Right atrium auricular region (tissue), 2 donors: Measurements from ENCODE around the gene NELL1. TPM values are rescaled to one million over a fixed set of nuclear protein-coding genes. Genes with fewer than 3 reads are reported as not detected.

ENCODE experiments used
- DNase-seq: peaks from one replicate; pipeline ENCODE4 v3.0.0-alpha.2; 2019; ENCODE audit warnings: low spot score
- H3K27ac ChIP-seq, 2 donors: fragments of 200-600 bp; sonication (generic); 1 replicate in 1 of 2; 2 replicates in 1 of 2; pipeline ENCODE4 v1.5.1; 2016 to 2019
- H3K27me3 ChIP-seq, 2 donors: fragments of 200-600 bp; sonication (generic); one replicate each; pipeline versions ENCODE4 v1.5.1 to v1.6.0; 2017 to 2019
- H3K36me3 ChIP-seq: fragments of 200-600 bp; sonication (generic); one replicate; pipeline ENCODE4 v1.5.1; 2016
- H3K4me1 ChIP-seq, 2 donors: fragments of 200-600 bp; sonication (generic); one replicate each; pipeline versions ENCODE4 v1.5.1 to v1.6.0; 2017 to 2019
- H3K4me3 ChIP-seq, 2 donors: fragments of 200-600 bp; sonication (generic); 1 replicate in 1 of 2; 2 replicates in 1 of 2; pipeline ENCODE4 v1.5.1; 2017 to 2019; ENCODE audit warnings: mild to moderate bottlenecking in 1 of 2, moderate library complexity in 1 of 2
- H3K9me3 ChIP-seq, 2 donors: fragments of 200-600 bp; sonication (generic); one replicate each; pipeline ENCODE4 v1.5.1; 2019
- total RNA-seq, 2 donors: library from RNA; depleted of rRNA; stranded (reverse); fragments of >200 nt; gene quantifications; one replicate each; pipeline ENCODE4 v1.1.0, GENCODE V29; 2016
- TF ChIP-seq, protein P1 (sequence below), 2 donors: fragments of 200-600 bp; sonication (generic); IDR thresholded peaks; one replicate each; pipeline ENCODE4 v1.5.1; 2019; ENCODE audit warnings: antibody characterized with exemption in 2 of 2

Gene NELL1
- total RNA-seq, 2 donors from 2014 or later = not detected

DNA sequence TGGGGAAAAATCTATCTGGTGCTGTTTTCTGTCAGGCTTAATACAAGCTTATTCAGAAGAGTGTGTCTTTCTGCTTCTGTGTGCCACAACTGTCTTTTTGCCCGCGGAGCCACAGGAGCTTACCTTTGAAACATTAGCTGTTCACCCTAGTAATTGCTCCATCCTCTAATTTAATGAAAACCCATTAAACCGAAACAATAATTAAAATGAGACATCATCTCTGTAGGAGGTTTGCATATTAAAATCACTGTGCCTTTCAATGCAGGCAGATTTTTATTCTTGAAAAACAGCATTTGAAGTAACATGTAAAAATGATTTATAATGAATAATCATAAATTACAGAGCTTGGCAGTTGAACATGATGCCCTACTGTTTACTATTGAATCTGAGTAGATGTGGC, 102.3 kb downstream of the NELL1 start:
- Histone ChIP-seq H3K27me3 (no peaks in the 10 kb centered on the region), H3K27ac (no peak overlapping the region), H3K4me3 (no peak overlapping the region), H3K36me3 (no peaks in the 10 kb centered on the region), H3K9me3 (no peaks in the 10 kb centered on the region), H3K4me1 (no peaks in the 10 kb centered on the region)
- DNase-seq = no peak
- TF ChIP-seq, protein P1, sequence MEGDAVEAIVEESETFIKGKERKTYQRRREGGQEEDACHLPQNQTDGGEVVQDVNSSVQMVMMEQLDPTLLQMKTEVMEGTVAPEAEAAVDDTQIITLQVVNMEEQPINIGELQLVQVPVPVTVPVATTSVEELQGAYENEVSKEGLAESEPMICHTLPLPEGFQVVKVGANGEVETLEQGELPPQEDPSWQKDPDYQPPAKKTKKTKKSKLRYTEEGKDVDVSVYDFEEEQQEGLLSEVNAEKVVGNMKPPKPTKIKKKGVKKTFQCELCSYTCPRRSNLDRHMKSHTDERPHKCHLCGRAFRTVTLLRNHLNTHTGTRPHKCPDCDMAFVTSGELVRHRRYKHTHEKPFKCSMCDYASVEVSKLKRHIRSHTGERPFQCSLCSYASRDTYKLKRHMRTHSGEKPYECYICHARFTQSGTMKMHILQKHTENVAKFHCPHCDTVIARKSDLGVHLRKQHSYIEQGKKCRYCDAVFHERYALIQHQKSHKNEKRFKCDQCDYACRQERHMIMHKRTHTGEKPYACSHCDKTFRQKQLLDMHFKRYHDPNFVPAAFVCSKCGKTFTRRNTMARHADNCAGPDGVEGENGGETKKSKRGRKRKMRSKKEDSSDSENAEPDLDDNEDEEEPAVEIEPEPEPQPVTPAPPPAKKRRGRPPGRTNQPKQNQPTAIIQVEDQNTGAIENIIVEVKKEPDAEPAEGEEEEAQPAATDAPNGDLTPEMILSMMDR (IDR thresholded peaks at IDR 0.05) = no peak

DNA sequence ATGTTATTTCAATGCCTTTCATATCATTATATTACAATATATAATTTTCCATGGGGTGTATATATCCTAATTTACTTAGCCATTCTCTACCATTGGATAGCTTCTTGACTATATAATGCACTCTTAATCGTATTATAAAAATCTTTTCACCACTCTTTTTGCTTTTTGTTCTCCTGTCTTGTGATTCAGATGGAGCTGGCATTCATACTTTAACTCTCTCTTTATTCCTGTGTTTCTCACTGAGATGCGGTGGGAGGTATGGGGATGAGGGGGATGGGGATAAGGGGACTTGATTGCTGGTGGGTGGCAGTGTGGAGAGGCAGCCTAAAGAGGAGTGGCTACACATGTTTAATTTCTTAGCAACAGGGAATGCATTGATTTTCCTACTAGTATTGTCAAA, 105.9 kb downstream of the NELL1 start:
- Histone ChIP-seq H3K4me3 (no peak overlapping the region), H3K27ac (no peak overlapping the region)

DNA sequence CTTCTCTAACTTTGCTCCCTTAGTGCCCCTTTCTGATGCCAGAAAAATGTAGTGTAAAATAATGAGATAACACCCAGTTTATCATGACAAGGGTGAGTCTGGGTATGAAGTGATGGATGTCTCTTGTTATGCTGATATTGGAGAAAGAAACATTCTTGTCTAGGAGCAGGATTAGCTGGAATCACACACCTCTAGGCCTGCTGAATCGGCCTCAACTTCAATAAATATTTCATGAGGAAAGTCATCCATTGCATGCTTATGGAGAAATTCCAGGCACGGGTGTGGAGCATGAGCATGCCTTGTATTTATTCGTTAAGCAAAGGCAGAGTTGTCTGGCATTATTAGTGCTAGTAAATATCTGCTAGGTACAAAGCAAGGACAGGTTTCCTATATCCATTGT, 113.4 kb downstream of the NELL1 start:
- H3K4me1 ChIP-seq = no peaks in the 10 kb centered on the region
- no peaks in the 10 kb centered on the region for H3K27me3 ChIP-seq
- no peak overlapping the region for H3K4me3 ChIP-seq
- no peak overlapping the region for H3K27ac ChIP-seq
- no peak for DNase-seq
- H3K9me3 ChIP-seq = no peaks in the 10 kb centered on the region
- TF ChIP-seq, protein P1 (IDR thresholded peaks at IDR 0.05) = no peak
- no peaks in the 10 kb centered on the region for H3K36me3 ChIP-seq

More for the DNA sequence above, 105.9 kb downstream of the NELL1 start:
- TF ChIP-seq, protein P1 (IDR thresholded peaks at IDR 0.05) = no peak
- no peaks in the 10 kb centered on the region for H3K4me1 ChIP-seq
- H3K9me3 ChIP-seq = no peaks in the 10 kb centered on the region
- DNase-seq = no peak
- no peaks in the 10 kb centered on the region for H3K36me3 ChIP-seq
- no peaks in the 10 kb centered on the region for H3K27me3 ChIP-seq

DNA sequence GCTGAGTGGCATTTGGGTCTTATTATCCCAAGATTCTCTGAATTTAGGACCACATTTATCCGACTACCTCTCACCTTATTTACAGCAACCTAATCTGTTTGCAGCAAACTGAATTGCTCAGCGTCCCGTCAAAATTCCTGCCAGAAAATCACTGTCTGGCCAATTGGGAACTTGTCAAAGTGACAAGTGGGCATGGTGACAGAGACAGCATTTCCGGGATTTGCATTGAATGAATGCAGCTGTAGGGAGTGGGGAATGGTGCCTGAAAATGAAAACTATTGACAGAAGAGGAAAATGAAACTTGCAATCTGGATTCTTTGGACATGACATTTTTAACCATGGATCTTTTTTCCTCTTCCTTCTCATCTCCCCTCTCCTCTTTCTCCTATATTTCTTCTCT, 113.8 kb downstream of the NELL1 start:
- no peak for DNase-seq

DNA sequence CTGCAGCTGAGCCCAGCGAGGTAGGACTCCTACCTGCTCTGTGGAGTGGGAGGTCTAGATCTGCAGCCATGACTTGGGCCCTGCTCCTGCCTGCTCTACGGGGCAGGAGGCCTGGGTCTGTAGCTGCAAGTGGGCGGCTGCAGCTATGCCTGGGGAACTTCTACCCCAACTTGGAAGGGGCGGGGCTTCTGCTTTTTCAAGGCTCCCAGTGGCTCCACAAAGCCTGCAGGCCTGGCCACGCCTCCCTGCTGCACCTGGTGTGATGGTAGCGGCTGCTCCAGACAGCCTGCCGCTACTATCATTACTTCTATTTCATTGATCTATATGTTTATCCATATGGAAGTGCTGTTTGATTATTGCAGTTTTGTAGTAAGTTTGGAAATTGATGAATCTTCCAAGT, 121.2 kb downstream of the NELL1 start:
- no peaks in the 10 kb centered on the region for H3K36me3 ChIP-seq
- no peaks in the 10 kb centered on the region for H3K9me3 ChIP-seq

More for the DNA sequence above, 113.8 kb downstream of the NELL1 start:
- no peaks in the 10 kb centered on the region for H3K27me3 ChIP-seq
- no peaks in the 10 kb centered on the region for H3K9me3 ChIP-seq
- no peaks in the 10 kb centered on the region for H3K4me1 ChIP-seq
- H3K36me3 ChIP-seq = no peaks in the 10 kb centered on the region
- TF ChIP-seq, protein P1 (IDR thresholded peaks at IDR 0.05) = no peak
- no peak overlapping the region for H3K4me3 ChIP-seq
- H3K27ac ChIP-seq = no peak overlapping the region

DNA sequence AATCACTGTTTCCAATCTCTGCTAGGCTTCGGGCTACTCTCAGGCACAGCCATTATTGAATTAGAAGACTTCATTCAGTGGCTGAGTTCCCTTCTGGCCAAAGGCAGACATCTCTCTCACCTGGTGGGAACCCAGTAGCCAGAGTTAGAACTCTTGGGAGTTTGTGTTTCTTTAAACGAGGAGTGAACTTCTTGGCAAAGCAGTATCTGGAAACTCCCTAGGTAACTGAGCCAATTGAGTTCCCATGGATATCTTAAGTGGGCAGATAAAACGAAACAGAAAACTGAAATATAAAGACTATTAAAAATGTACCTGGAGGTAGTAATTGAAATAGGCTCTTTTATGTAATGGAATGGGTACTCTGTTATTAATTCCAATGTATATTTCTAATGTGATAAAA, 125.6 kb downstream of the NELL1 start:
- no peak for DNase-seq
- Histone ChIP-seq H3K4me3 (no peak overlapping the region), H3K4me1 (no peaks in the 10 kb centered on the region), H3K27ac (no peak overlapping the region), H3K9me3 (no peaks in the 10 kb centered on the region), H3K27me3 (no peaks in the 10 kb centered on the region), H3K36me3 (no peaks in the 10 kb centered on the region)
- TF ChIP-seq, protein P1 (IDR thresholded peaks at IDR 0.05) = no peak

More for the DNA sequence above, 121.2 kb downstream of the NELL1 start:
- DNase-seq = no peak
- H3K27ac ChIP-seq = no peak overlapping the region
- no peak overlapping the region for H3K4me3 ChIP-seq
- TF ChIP-seq, protein P1 (IDR thresholded peaks at IDR 0.05) = no peak
- no peaks in the 10 kb centered on the region for H3K4me1 ChIP-seq
- no peaks in the 10 kb centered on the region for H3K27me3 ChIP-seq
